Thymus (tissue), 11 donors: ENCODE measurements around the gene LYSMD2. TPM values are rescaled to one million over a fixed set of nuclear protein-coding genes. Genes with fewer than 3 reads are reported as not detected.

ENCODE experiments used
- DNase-seq, 9 donors: peaks; one replicate each; pipeline ENCODE4 v3.0.0-alpha.2; 2013; ENCODE audit warnings: low spot score in 9 of 9, low read depth in 6 of 9, missing footprints in 1 of 9
- H3K27ac ChIP-seq, 2 donors: one replicate each; pipeline ENCODE4 v1.5.1; 2013; ENCODE audit warnings: control low read depth in 1 of 2, low read depth in 1 of 2, low read length in 1 of 2, mild to moderate bottlenecking in 1 of 2, moderate library complexity in 1 of 2
- H3K27me3 ChIP-seq, 2 donors: one replicate each; pipeline ENCODE4 v1.5.1; 2013; ENCODE audit warnings: low read length in 1 of 2; ENCODE audit not compliant: control insufficient read depth in 2 of 2, insufficient read depth in 1 of 2
- H3K36me3 ChIP-seq, 2 donors: one replicate each; pipeline ENCODE4 v1.5.1; 2013; ENCODE audit warnings: low read length in 1 of 2, mild to moderate bottlenecking in 1 of 2, moderate library complexity in 1 of 2; ENCODE audit not compliant: control insufficient read depth in 2 of 2, insufficient read depth in 2 of 2
- H3K4me1 ChIP-seq, 2 donors: one replicate each; pipeline ENCODE4 v1.5.1; 2013; ENCODE audit warnings: low read length in 2 of 2; ENCODE audit not compliant: control insufficient read depth in 2 of 2, insufficient read depth in 2 of 2
- H3K4me3 ChIP-seq, 2 donors: one replicate each; pipeline ENCODE4 v1.5.1; 2013; ENCODE audit warnings: low read length in 2 of 2, control low read depth in 1 of 2, mild to moderate bottlenecking in 1 of 2
- H3K9me3 ChIP-seq, 2 donors: one replicate each; pipeline ENCODE4 v1.5.1; 2013; ENCODE audit warnings: low read length in 1 of 2, mild to moderate bottlenecking in 1 of 2; ENCODE audit not compliant: control insufficient read depth in 2 of 2, insufficient read depth in 1 of 2
- WGBS: extraction: QIAGEN DNeasy Blood & Tissue Kit; methylation state at CpG from one replicate; pipeline ENCODE4 v1.1.7; 2013; 5-methylcytosine and 5-hydroxymethylcytosine counted together
- polyA plus RNA-seq: library from polyadenylated mRNA; stranded (reverse); fragments of 200-250 nt; gene quantifications from one replicate; pipeline ENCODE4 v1.2.3, GENCODE V29; 2013
- total RNA-seq: library from RNA; stranded (reverse); fragments of 120-200 nt; gene quantifications from one replicate; pipeline ENCODE4 v1.2.4, GENCODE V29; 2013
- donor health status: healthy.

The LYSMD2 gene
- total and polyA plus RNA-seq, 2 donors, result 19.6 to 30.1 TPM

GRCh38 chr15:51758645-51759044, 21.2 kb upstream of the LYSMD2 start:
- H3K27ac ChIP-seq, result no peak overlapping the region

GRCh38 chr15:51757450-51757849, 20.0 kb upstream of the LYSMD2 start:
- no peak for DNase-seq
- no peak overlapping the region for H3K27ac ChIP-seq
- no peak overlapping the region for H3K4me3 ChIP-seq
- H3K9me3 ChIP-seq, result no peaks in the 10 kb centered on the region
- peaks cover 0 to 3% of the 10 kb centered on the region in 2 donors for H3K27me3 ChIP-seq
- WGBS, result 96% methylated on average over 2 of the region's 2 CpGs
- H3K36me3 ChIP-seq, result no peaks in the 10 kb centered on the region
- peaks cover 6 to 14% of the 10 kb centered on the region in 2 donors for H3K4me1 ChIP-seq

More at GRCh38 chr15:51758645-51759044, 21.2 kb upstream of the LYSMD2 start:
- Histone ChIP-seq H3K4me3 (no peak overlapping the region), H3K9me3 (no peaks in the 10 kb centered on the region), H3K4me1 (peaks cover 4 to 14% of the 10 kb centered on the region in 2 donors), H3K27me3 (no peaks in the 10 kb centered on the region), H3K36me3 (no peaks in the 10 kb centered on the region)
- no peak for DNase-seq
- 98% methylated on average over 1 of the region's 1 CpG for WGBS

GRCh38 chr15:51756482-51756881, 19.0 kb upstream of the LYSMD2 start:
- peaks cover 0 to 9% of the 10 kb centered on the region in 2 donors for H3K27me3 ChIP-seq
- no peak overlapping the region for H3K4me3 ChIP-seq
- H3K4me1 ChIP-seq, result peaks cover 11 to 20% of the 10 kb centered on the region in 2 donors
- no peak overlapping the region for H3K27ac ChIP-seq
- no peaks in the 10 kb centered on the region for H3K36me3 ChIP-seq
- WGBS, result 86% methylated on average over 4 of the region's 4 CpGs
- DNase-seq, result no peak
- no peaks in the 10 kb centered on the region for H3K9me3 ChIP-seq

GRCh38 chr15:51755790-51756189, 18.3 kb upstream of the LYSMD2 start:
- H3K4me3 ChIP-seq, result no peak overlapping the region
- DNase-seq, result no peak
- no peaks in the 10 kb centered on the region for H3K9me3 ChIP-seq
- no peaks in the 10 kb centered on the region for H3K36me3 ChIP-seq
- H3K27me3 ChIP-seq, result peaks cover 0 to 13% of the 10 kb centered on the region in 2 donors
- no peak overlapping the region for H3K27ac ChIP-seq
- H3K4me1 ChIP-seq, result peaks cover 14 to 24% of the 10 kb centered on the region in 2 donors
- WGBS, result 44% methylated on average over 4 of the region's 4 CpGs

- H3K4me3 ChIP-seq, result no peak overlapping the region
- WGBS, result 4% methylated on average over 2 of the region's 2 CpGs
- peak in 1 of 9 donors; percentile 53 for DNase-seq
- no peaks in the 10 kb centered on the region for H3K36me3 ChIP-seq
- peaks cover under 1 to 13% of the 10 kb centered on the region in 2 donors for H3K27me3 ChIP-seq
- H3K9me3 ChIP-seq, result no peaks in the 10 kb centered on the region
- no peak overlapping the region for H3K27ac ChIP-seq
- peaks cover 14 to 26% of the 10 kb centered on the region in 2 donors for H3K4me1 ChIP-seq
These were observed 16.8 kb upstream of the LYSMD2 start for GRCh38 chr15:51754267-51754666.

- WGBS, result 81% methylated on average over 5 of the region's 5 CpGs
- H3K4me3 ChIP-seq, result no peak overlapping the region
- peaks cover 14 to 26% of the 10 kb centered on the region in 2 donors for H3K4me1 ChIP-seq
- no peaks in the 10 kb centered on the region for H3K36me3 ChIP-seq
- H3K27ac ChIP-seq, result no peak overlapping the region
- H3K9me3 ChIP-seq, result no peaks in the 10 kb centered on the region
- no peak for DNase-seq
- peaks cover 2 to 13% of the 10 kb centered on the region in 2 donors for H3K27me3 ChIP-seq
These were observed 15.4 kb upstream of the LYSMD2 start for GRCh38 chr15:51752888-51753287.

GRCh38 chr15:51751697-51752683, 14.5 kb upstream of the LYSMD2 start:
- Histone ChIP-seq H3K36me3 (no peaks in the 10 kb centered on the region), H3K4me1 (peaks cover 14 to 26% of the 10 kb centered on the region in 2 donors), H3K9me3 (no peaks in the 10 kb centered on the region), H3K27ac (peak overlapping the region in 1 of 2 donors; percentile 26), H3K4me3 (peak overlapping the region; percentile 57 to 96), H3K27me3 (peaks cover 2 to 13% of the 10 kb centered on the region in 2 donors)
- WGBS, result 5% methylated on average over 71 of the region's 71 CpGs
- peak in 1 of 9 donors; percentile 32 for DNase-seq

GRCh38 chr15:51750792-51751696, 13.6 kb upstream of the LYSMD2 start, which contains the start of gene TMOD2:
TMOD2 (plus strand) TSS chr15:51751597; CDS start chr15:51766442, 14,845 bp downstream.
- DNase-seq, result peak in 6 of 9 donors; percentile 42 to 82 (median 66)
- Histone ChIP-seq H3K27me3 (peaks cover 2 to 13% of the 10 kb centered on the region in 2 donors), H3K27ac (peak within 1 kb of the TSS; percentile 26 to 60), H3K9me3 (no peaks in the 10 kb centered on the region), H3K4me1 (peaks cover 14 to 21% of the 10 kb centered on the region in 2 donors), H3K36me3 (no peaks in the 10 kb centered on the region), H3K4me3 (peak within 1 kb of the TSS; percentile 57 to 96)
- WGBS, result 14% methylated on average over 65 of the region's 65 CpGs
